Adrenal gland (tissue), 12 donors: Measurements from ENCODE around the gene EHBP1. TPM values are rescaled to one million over a fixed set of nuclear protein-coding genes. Genes with fewer than 3 reads are reported as not detected.

ENCODE experiments used
- DNase-seq, 7 donors: peaks; one replicate each; pipeline ENCODE4 v3.0.0-alpha.2; 2019 to 2020
- H3K27ac ChIP-seq, 5 donors: fragments of 200-600 bp; sonication (generic) in 4 of 5; 1 replicate in 3 of 5; 2 replicates in 2 of 5; pipeline versions ENCODE4 v1.5.1 to v1.8.0; 2016 to 2020; ENCODE audit warnings: mild to moderate bottlenecking in 1 of 5
- H3K27me3 ChIP-seq: fragments of 200-600 bp; 2 replicates; pipeline ENCODE4 v1.8.0; 2021
- H3K36me3 ChIP-seq, 2 donors: fragments of 200-600 bp; replicated peaks in 1 of 2; 1 replicate in 1 of 2; 2 replicates in 1 of 2; pipeline versions ENCODE4 v1.5.1 to v1.8.0; 2018 to 2022
- H3K4me1 ChIP-seq, 2 donors: fragments of 200-600 bp; replicated peaks in 1 of 2; 1 replicate in 1 of 2; 2 replicates in 1 of 2; pipeline versions ENCODE4 v1.5.1 to v1.8.0; 2018 to 2021
- H3K4me3 ChIP-seq, 4 donors: fragments of 200-600 bp; sonication (generic) in 3 of 4; one replicate each; pipeline ENCODE4 v1.5.1; 2016 to 2018
- H3K9me3 ChIP-seq, 3 donors: fragments of 200-600 bp; sonication (generic) in 1 of 3; replicated peaks in 1 of 3; 1 replicate in 2 of 3; 2 replicates in 1 of 3; pipeline versions ENCODE4 v1.5.1 to v1.8.0; 2016 to 2021
- CTCF ChIP-seq, 6 experiments: fragments of 450-650 bp in 4 of 6; fragments of 200-600 bp in 2 of 6; sonication (generic) in 1 of 6; IDR thresholded peaks; 1 replicate in 5 of 6; 2 replicates in 1 of 6; pipeline versions ENCODE4 v1.5.1 to v1.8.0; 2016 to 2021; ENCODE audit warnings: antibody characterized with exemption in 6 of 6, mild to moderate bottlenecking in 2 of 6, moderate library complexity in 1 of 6
- POLR2A ChIP-seq, 2 donors: fragments of 450-650 bp; IDR thresholded peaks; one replicate each; pipeline ENCODE4 v1.6.1; 2017; ENCODE audit warnings: antibody characterized with exemption in 2 of 2, mild to moderate bottlenecking in 2 of 2, moderate library complexity in 1 of 2
- WGBS, 4 donors: extraction: QIAGEN DNeasy Blood & Tissue Kit in 2 of 4; methylation state at CpG; one replicate each; pipeline versions ENCODE4 v1.1.5 to v1.1.7; 2013 to 2017; 5-methylcytosine and 5-hydroxymethylcytosine counted together
- intact Hi-C, 2 donors: fragments of 100-400 bp; cut with DNase I; formaldehyde crosslinking; loops; one replicate each; pipeline versions ENCODE4 v1.14.1 to v1.15.0; 2022 to 2023
- polyA plus RNA-seq, 3 donors: library from polyadenylated mRNA; stranded (reverse); fragments of 200-250 nt in 2 of 3; fragments of 350-450 nt in 1 of 3; fragmentation: Illumina TruSeq in 1 of 3; extraction: RNeasy Lipid Tissue Mini Kit (QIAGEN cat#74804) in 1 of 3; gene quantifications; one replicate each; pipeline ENCODE4 v1.2.3, GENCODE V29; 2013 to 2014
- total RNA-seq, 9 donors: library from RNA; depleted of rRNA in 4 of 9; stranded (reverse); fragments of >200 nt in 4 of 9; fragments of 120-200 nt in 1 of 9; fragmentation: NEBNext Ultra II Directional in 1 of 9; extraction: Animal tissue kit (Norgen Biotek cat#: 25700) in 1 of 9; gene quantifications; one replicate each; pipeline versions ENCODE4 v1.1.0 to v1.2.4, GENCODE V29; 2013 to 2023
- donor health status: healthy with polysubstance abuse.
- donor health status: Bipolar disorder and iron deficiency.
- donor health status: DM: yes; HTN: yes; CAD: no.
- donor health status: DM: no; HTN: no; CAD: no.
- donor health status: DM: no; HTN: no; CAD: no.
- donor health status: DM: yes; HTN: yes; CAD: no.

EHBP1 gene
- total and polyA plus RNA-seq, 12 donors, result 13.5 to 83.6 (median 46.3) TPM

- Histone ChIP-seq H3K27me3 (peaks cover 94% of the 10 kb centered on the region), H3K36me3 (no peaks in the 10 kb centered on the region), H3K27ac (no peak overlapping the region), H3K4me1 (peaks cover 6 to 35% of the 10 kb centered on the region in 2 donors), H3K9me3 (peaks cover 0 to 4% (median 0%) of the 10 kb centered on the region in 3 donors), H3K4me3 (no peak overlapping the region)
- DNase-seq, result no peak
- TF ChIP-seq POLR2A (IDR thresholded peaks at IDR 0.05), result no peak
- no peak for TF ChIP-seq CTCF (IDR thresholded peaks at IDR 0.05)
- 37 to 46% (median 44%) methylated on average over 5 of the region's 5 CpGs for WGBS, 4 donors
- intact Hi-C loops, result no loop called here
Measured at GRCh38 chr2:63060472-63060991, 355.0 kb downstream of the EHBP1 start.

- intact Hi-C loops, result no loop called here
- TF ChIP-seq POLR2A (IDR thresholded peaks at IDR 0.05) (no peak), CTCF (IDR thresholded peaks at IDR 0.05) (no peak)
- Histone ChIP-seq H3K27me3 (peaks cover 92% of the 10 kb centered on the region), H3K36me3 (no peaks in the 10 kb centered on the region), H3K4me3 (no peak overlapping the region), H3K27ac (no peak overlapping the region), H3K4me1 (peaks cover 0 to 6% of the 10 kb centered on the region in 2 donors), H3K9me3 (peaks cover 0 to 4% (median 0%) of the 10 kb centered on the region in 3 donors)
- DNase-seq, result no peak
- 75 to 84% (median 80%) methylated on average over 1 of the region's 1 CpG for WGBS, 4 donors
Measured at GRCh38 chr2:63064197-63064596, 358.7 kb downstream of the EHBP1 start.

GRCh38 chr2:63064661-63065060 is 359.1 kb downstream of the EHBP1 start:
- H3K27ac ChIP-seq, result no peak overlapping the region
- no peaks in the 10 kb centered on the region for H3K36me3 ChIP-seq
- H3K4me1 ChIP-seq, result peaks cover 0 to 2% of the 10 kb centered on the region in 2 donors
- WGBS, 4 donors, result 66 to 76% (median 72%) methylated on average over 4 of the region's 4 CpGs
- no peak for DNase-seq
- H3K27me3 ChIP-seq, result peaks cover 91% of the 10 kb centered on the region
- H3K9me3 ChIP-seq, result peaks cover 0 to 4% (median 0%) of the 10 kb centered on the region in 3 donors
- no peak overlapping the region for H3K4me3 ChIP-seq
- intact Hi-C loops, result no loop called here
- no peak for TF ChIP-seq POLR2A (IDR thresholded peaks at IDR 0.05)
- no peak for TF ChIP-seq CTCF (IDR thresholded peaks at IDR 0.05)

GRCh38 chr2:63066265-63066664 is 360.8 kb downstream of the EHBP1 start:
- H3K4me3 ChIP-seq, result no peak overlapping the region
- H3K27ac ChIP-seq, result no peak overlapping the region
- H3K36me3 ChIP-seq, result no peaks in the 10 kb centered on the region
- TF ChIP-seq POLR2A (IDR thresholded peaks at IDR 0.05), result no peak
- no peak for TF ChIP-seq CTCF (IDR thresholded peaks at IDR 0.05)
- peaks cover 75% of the 10 kb centered on the region for H3K27me3 ChIP-seq
- H3K4me1 ChIP-seq, result no peaks in the 10 kb centered on the region
- no peak for DNase-seq
- intact Hi-C loops, result no loop called here
- 55 to 69% (median 60%) methylated on average over 3 of the region's 3 CpGs for WGBS, 4 donors
- peaks cover 0 to 4% (median 0%) of the 10 kb centered on the region in 3 donors for H3K9me3 ChIP-seq
